Endometrial microvascular endothelial cells (primary cell): ENCODE results near the gene KRT72. TPM values are rescaled to one million over a fixed set of nuclear protein-coding genes. Genes with fewer than 3 reads are reported as not detected.

ENCODE experiments used
- in situ Hi-C: cut with HindIII; loops from 2 replicates; pipeline ENCODE4 v1.10.0; 2017; ENCODE audit warnings: low sequenced_read_pairs, low pct_unique_long_range_greater_than_20kb; ENCODE audit errors: inconsistent ontology term
- total RNA-seq: library from RNA; depleted of rRNA; stranded (reverse); fragments of >200 nt; gene quantifications from one replicate; pipeline ENCODE4 v1.2.3, GENCODE V29; 2015; ENCODE audit errors: inconsistent ontology term

Gene KRT72
- not detected for total RNA-seq

GRCh38 chr12:52600941-52601481 lies at the start of gene KRT72:
KRT72 (minus strand) TSS chr12:52601463; CDS start chr12:52601452, 11 bp downstream.
- in situ Hi-C loops, result no loop called here

GRCh38 chr12:52650520-52651081 lies 49.3 kb upstream of the KRT72 start:
- in situ Hi-C loops, result no loop called here

GRCh38 chr12:52649066-52649465 lies 47.8 kb upstream of the KRT72 start:
- in situ Hi-C loops, result no loop called here

GRCh38 chr12:52648012-52648550 lies 46.8 kb upstream of the KRT72 start:
- in situ Hi-C loops, result no loop called here

- in situ Hi-C loops, result no loop called here
Observed at GRCh38 chr12:52647601-52648000, 46.3 kb upstream of the KRT72 start.

GRCh38 chr12:52646613-52647012 lies 45.4 kb upstream of the KRT72 start:
- in situ Hi-C loops, result no loop called here

GRCh38 chr12:52645982-52646381 lies 44.7 kb upstream of the KRT72 start:
- in situ Hi-C loops, result no loop called here

GRCh38 chr12:52645120-52645761 lies 44.0 kb upstream of the KRT72 start:
- in situ Hi-C loops, result no loop called here

GRCh38 chr12:52644078-52644415 lies 42.8 kb upstream of the KRT72 start:
- in situ Hi-C loops, result no loop called here

- in situ Hi-C loops, result no loop called here
Observed at GRCh38 chr12:52643233-52644077, 42.2 kb upstream of the KRT72 start.

- in situ Hi-C loops, result no loop called here
Observed at GRCh38 chr12:52641468-52641867, 40.2 kb upstream of the KRT72 start.

- in situ Hi-C loops, result no loop called here
Observed at GRCh38 chr12:52637299-52637698, 36.0 kb upstream of the KRT72 start.

GRCh38 chr12:52636592-52637258 lies 35.5 kb upstream of the KRT72 start:
- in situ Hi-C loops, result no loop called here

- in situ Hi-C loops, result no loop called here
Observed at GRCh38 chr12:52636189-52636588, 34.9 kb upstream of the KRT72 start.

- in situ Hi-C loops, result no loop called here
Observed at GRCh38 chr12:52634266-52635056, 33.2 kb upstream of the KRT72 start.

- in situ Hi-C loops, result no loop called here
Observed at GRCh38 chr12:52633383-52633782, 32.1 kb upstream of the KRT72 start.

GRCh38 chr12:52632656-52633055 lies 31.4 kb upstream of the KRT72 start:
- in situ Hi-C loops, result no loop called here

GRCh38 chr12:52631676-52632459 lies 30.6 kb upstream of the KRT72 start:
- in situ Hi-C loops, result no loop called here
